GM18858 (cell line): ENCODE measurements around the gene RNF17.

Experiments
- ATAC-seq: cut with Tn5 transposase; IDR thresholded peaks from one replicate; pipeline ENCODE4 v1.9.1; 2021; ENCODE audit not compliant: unreplicated experiment

RNF17 gene

DNA sequence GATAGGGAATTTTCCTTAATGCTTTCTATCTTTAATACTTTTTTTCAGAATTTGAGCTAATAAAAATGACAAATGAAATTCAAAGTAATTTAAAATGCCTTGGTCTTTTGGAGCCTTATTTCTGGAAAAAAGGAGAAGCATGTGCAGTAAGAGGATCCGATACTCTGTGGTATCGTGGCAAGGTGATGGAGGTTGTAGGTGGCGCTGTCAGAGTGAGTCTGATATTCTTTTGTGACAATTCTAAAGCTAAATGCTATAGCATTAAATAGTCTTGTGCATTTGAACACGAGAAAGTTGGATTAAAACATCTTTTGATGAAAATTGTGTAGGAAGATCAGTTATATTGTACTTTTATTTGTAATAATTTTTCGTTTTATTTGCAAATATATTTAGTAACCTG is 95.0 kb downstream of the RNF17 start:
- no peak for ATAC-seq

DNA sequence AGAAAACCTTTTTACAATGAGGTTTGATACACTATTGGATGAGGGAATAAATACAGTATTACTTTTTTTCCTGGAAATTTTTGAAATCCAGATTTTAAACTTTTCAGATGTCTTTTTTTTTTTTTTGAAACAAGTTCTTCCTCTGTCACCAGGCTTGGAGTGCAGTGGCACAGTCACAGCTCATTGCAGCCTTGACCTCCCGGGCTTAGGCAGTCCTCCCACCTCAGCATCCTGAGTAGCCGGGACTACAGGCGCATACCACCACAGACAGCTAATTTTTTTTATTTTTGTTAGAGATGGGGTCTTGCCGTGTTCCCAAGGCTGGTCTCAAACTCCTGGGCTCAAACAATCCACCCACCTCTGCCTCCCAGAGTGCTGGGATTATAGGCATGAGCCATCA is 96.8 kb downstream of the RNF17 start:
- ATAC-seq, result no peak

DNA sequence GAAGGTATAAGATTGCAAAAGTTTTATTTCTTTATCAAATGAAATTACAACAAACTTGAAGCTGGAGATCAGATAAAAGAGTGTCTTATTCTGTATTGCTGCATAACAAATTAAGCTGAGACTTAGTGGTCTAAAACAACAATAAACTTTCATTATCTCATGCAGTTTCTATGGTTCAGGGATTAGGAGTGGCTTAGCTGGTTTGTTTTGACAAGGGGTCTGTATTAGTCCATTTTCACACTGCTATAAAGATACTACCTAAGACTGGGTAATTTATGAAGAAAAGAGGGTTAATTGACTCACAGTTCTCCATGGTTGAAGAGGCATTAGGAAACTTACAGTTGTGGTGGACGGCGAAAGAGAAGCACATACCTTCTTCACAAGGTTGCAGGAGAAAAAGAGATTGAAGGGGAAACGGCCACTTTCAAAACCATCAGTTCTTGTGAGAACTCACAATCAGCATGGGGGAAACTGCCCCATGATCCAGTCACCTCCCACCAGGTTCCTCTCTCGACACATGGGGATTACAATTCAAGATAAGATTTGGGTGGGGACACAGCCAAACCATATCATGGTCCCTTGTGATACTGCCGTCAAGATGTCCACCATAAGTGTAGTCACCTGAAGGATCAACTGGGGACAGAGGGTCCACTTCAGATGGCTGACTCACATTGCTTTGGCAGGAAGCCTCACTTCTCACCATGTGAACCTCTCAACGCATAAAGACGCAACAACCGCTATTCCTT is 97.8 kb downstream of the RNF17 start:
- no peak for ATAC-seq

- ATAC-seq, result no peak
Measured at GRCh38 chr13:24863748-24864540, 100.0 kb downstream of the RNF17 start.

DNA sequence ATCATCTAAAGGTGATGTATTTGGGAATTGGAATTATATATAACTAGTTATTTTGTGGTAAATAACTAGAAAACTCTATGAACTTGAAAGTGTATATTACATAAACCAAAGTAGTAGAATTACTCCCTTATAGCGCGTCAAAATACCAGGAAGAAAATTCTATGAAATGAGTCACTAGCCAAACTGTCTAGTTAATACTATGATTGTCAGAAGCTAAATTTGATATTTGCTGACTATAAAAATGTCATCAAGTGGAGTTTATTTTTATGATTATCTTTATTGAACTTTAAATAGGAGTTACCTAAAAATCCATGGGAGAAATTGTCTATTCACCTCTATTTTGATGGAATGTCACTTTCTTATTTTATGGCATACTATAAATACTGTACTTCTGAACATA is 100.6 kb downstream of the RNF17 start:
- no peak for ATAC-seq

DNA sequence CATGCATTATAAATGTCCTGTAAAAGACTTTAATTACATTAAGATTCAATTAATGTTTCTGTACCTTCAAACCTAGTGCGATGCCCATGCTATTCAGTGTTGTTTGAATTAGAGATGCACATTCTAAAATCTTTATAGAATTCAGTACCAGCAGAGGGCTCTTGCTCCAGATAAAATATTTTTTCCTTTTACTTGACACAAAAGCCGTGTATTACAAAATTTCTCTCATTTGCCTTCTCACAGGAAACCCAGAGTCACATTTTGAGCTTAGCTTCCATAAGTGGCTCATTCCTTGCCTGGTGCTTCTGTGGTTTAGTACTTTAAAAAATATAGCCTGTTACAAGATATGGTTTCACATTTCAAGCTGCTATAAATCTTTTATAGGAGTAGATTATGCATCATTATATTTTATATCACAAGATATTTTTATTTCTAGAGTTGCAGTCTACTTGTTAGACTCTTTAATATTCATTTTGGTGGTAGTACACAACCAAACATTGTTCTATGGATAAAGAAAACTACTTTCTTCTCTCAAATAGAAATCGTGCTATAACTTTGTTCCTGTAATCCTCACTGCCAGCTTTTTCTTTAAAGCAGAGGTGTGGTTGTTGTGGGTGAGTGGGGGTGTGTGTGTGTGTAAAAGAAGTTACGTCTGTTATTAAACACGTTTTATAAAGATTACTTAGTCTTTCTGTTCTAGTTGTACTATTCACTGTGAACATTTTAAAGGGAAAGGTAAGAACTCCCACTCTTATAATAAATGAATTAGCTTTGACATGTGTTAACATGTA is 101.4 kb downstream of the RNF17 start:
- ATAC-seq, result no peak

DNA sequence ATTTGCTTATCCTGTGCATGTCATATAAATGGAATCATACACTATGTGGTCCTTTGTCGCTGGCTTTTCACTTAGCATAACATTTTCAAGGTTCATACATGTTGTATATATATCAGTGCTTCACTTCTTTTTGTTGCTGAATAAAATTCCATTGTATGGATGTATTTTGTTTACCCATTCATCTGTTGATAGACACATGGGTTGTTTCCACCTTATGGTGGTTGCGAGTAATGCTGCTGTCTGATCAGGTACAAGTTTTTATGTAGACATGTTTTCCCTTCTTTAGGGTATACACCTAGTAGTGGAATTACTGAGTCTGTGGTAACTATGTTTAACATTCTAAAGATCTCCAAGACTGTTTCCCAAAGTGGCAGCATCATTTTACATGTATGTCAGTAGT is 102.5 kb downstream of the RNF17 start:
- no peak for ATAC-seq

GRCh38 chr13:24868874-24869273 is 104.9 kb downstream of the RNF17 start:
- ATAC-seq, result no peak

DNA sequence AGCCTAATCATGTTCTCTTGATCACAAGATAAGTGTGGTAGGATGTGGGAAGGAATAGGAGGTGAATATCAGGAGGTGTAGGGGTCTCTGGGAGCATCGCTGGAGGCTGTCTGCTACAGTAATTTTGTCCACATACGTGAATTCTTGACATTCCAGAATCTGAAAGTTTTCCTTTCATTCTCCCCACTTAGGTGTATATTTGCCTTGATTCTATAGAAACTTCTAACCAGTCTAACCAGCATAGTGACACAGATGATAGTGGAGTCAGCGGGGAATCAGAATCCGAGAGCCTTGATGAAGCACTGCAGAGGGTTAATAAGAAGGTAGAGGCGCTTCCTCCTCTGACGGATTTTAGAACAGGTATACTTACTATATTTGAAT is 106.4 kb downstream of the RNF17 start:
- no peak for ATAC-seq

GRCh38 chr13:24875566-24875965 is 111.6 kb downstream of the RNF17 start:
- ATAC-seq, result no peak

GRCh38 chr13:24877531-24877930 is 113.6 kb downstream of the RNF17 start:
- no peak for ATAC-seq

GRCh38 chr13:24878340-24878739 is 114.4 kb downstream of the RNF17 start:
- no peak for ATAC-seq

GRCh38 chr13:24882665-24883064 is 118.7 kb downstream of the RNF17 start:
- no peak for ATAC-seq

DNA sequence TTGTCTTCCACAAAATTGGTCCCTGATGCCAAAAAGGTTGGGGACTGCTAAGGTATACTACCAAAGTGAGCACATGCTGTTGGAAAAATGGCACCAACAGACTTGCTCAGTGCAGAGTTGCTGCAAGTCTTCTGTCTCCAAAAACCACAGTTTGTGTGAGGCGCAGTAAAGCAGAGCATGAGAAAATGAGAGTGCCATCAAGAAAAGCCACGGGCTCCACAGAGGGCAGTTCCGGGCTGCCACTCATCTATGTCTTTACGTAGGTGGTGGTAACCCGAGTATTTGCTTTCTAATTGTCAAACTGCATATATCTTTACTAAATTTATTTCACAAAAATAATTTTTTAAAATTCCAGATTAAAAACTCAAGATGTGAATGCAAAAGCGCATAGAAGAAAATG is 123.8 kb downstream of the RNF17 start:
- peak; percentile 65 for ATAC-seq

DNA sequence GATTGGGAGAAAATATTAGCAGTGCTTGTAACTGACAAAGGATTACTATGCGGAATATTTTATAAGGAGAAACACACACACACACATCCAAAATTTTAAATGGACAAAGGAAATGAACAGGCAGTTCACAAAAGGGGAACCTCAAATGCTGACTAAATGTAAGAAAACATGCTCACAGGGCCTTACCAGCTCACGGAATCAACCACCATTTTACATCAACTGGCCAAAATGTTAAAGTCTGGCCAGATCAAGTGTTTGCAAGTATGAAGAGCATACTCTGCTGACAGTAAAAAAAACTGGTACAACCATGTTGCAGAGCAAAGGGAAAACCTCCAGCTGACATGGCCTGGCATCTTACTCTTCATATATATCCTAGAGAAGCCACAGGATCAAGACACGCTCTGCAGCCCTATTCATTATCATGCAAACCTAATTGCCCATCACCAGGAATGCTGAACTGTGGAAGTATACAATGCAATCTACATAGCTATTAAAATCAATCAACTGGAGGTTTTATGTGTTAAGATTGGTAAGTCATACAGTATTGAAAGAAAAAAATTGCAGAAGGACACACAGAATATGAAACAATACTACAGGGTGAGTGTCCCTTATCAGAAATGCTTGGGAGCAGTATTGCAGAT is 124.4 kb downstream of the RNF17 start:
- no peak for ATAC-seq

- no peak for ATAC-seq
Measured at GRCh38 chr13:24890256-24890655, 126.3 kb downstream of the RNF17 start.

GRCh38 chr13:24891476-24892108 is 127.6 kb downstream of the RNF17 start:
- no peak for ATAC-seq

- ATAC-seq, result no peak
Measured at GRCh38 chr13:24892829-24893228, 128.9 kb downstream of the RNF17 start.

- no peak for ATAC-seq
Measured at GRCh38 chr13:24893863-24894262, 129.9 kb downstream of the RNF17 start.

DNA sequence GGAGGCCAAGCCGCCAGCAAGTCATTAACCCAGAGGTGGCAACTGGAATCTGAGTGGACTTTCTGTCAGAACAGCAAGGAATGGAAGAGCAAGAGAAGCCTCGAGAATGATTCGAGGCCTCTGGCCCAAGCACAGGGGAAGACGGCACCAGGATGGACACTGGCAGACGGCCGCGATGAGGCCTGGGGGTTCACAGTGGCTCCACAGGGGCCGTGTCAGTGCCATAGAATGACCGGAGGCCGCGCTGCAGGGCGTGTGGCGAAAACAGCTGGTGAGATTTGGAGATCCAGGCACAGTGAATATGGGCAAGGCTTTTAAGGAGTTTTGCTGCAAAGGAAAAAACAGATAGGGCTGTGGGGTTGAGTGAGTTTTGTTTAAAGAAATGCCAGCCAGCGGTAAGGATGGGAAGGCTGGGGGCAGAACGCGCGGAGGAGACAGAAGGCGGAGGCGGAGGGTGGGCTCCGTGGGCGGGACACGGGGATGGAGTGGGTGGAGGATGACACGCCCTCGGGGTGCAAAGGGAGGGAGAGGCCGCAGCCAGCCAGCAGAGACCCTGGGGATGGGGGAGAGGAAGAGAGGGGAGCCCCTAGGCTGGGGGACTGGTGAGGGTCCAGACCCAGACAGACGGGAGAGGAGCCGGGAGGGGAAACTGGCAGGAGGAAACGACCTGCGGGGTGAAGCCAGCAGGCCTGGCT is 130.5 kb downstream of the RNF17 start:
- no peak for ATAC-seq
